ENCODE data around the gene LRCH3.
A peak's percentile ranks its signal among the peaks of the same experiment; 100 is the strongest.

The LRCH3 gene

GRCh38 chr3:197794115-197794514 lies 3.1 kb downstream of the LRCH3 start:
- H3K4me1 ChIP-seq (ENCODE audit: insufficient read depth, low read length) = peaks cover 27% of the 10 kb centered on the region
- H3K27me3 ChIP-seq (ENCODE audit: control insufficient read depth in 1 of 2, insufficient read depth in 2 of 2, low read length in 2 of 2) = no peaks in the 10 kb centered on the region
- H3K9me3 ChIP-seq (ENCODE audit: low read length) = no peaks in the 10 kb centered on the region
- H3K27ac ChIP-seq (ENCODE audit: low read depth, low read length) = no peak overlapping the region
- H3K9ac ChIP-seq (ENCODE audit: low read length) = no peak overlapping the region
- no peaks in the 10 kb centered on the region for H3K36me3 ChIP-seq (ENCODE audit: insufficient read depth, low read length)
- H3K4me3 ChIP-seq (ENCODE audit: low read depth in 1 of 2, low read length in 2 of 2) = no peak overlapping the region

- no peak overlapping the region for H3K27ac ChIP-seq (ENCODE audit: low read depth, low read length)
Measured at GRCh38 chr3:197795200-197795599, 4.1 kb downstream of the LRCH3 start.

GRCh38 chr3:197796087-197796486 lies 5.0 kb downstream of the LRCH3 start:
- Histone ChIP-seq H3K27me3 (ENCODE audit: control insufficient read depth in 1 of 2, insufficient read depth in 2 of 2, low read length in 2 of 2) (no peaks in the 10 kb centered on the region), H3K36me3 (ENCODE audit: insufficient read depth, low read length) (no peaks in the 10 kb centered on the region), H3K27ac (ENCODE audit: low read depth, low read length) (no peak overlapping the region), H3K4me1 (ENCODE audit: insufficient read depth, low read length) (peaks cover 39% of the 10 kb centered on the region), H3K9me3 (ENCODE audit: low read length) (no peaks in the 10 kb centered on the region), H3K9ac (ENCODE audit: low read length) (no peak overlapping the region), H3K4me3 (ENCODE audit: low read depth in 1 of 2, low read length in 2 of 2) (no peak overlapping the region)

More at GRCh38 chr3:197795200-197795599, 4.1 kb downstream of the LRCH3 start:
- Histone ChIP-seq H3K9me3 (ENCODE audit: low read length) (no peaks in the 10 kb centered on the region), H3K4me3 (ENCODE audit: low read depth in 1 of 2, low read length in 2 of 2) (no peak overlapping the region), H3K4me1 (ENCODE audit: insufficient read depth, low read length) (peaks cover 33% of the 10 kb centered on the region), H3K9ac (ENCODE audit: low read length) (no peak overlapping the region), H3K27me3 (ENCODE audit: control insufficient read depth in 1 of 2, insufficient read depth in 2 of 2, low read length in 2 of 2) (no peaks in the 10 kb centered on the region), H3K36me3 (ENCODE audit: insufficient read depth, low read length) (no peaks in the 10 kb centered on the region)

- Histone ChIP-seq H3K36me3 (ENCODE audit: insufficient read depth, low read length) (no peaks in the 10 kb centered on the region), H3K27ac (ENCODE audit: low read depth, low read length) (no peak overlapping the region), H3K9me3 (ENCODE audit: low read length) (no peaks in the 10 kb centered on the region), H3K4me3 (ENCODE audit: low read depth in 1 of 2, low read length in 2 of 2) (no peak overlapping the region), H3K9ac (ENCODE audit: low read length) (no peak overlapping the region), H3K4me1 (ENCODE audit: insufficient read depth, low read length) (peaks cover 40% of the 10 kb centered on the region), H3K27me3 (ENCODE audit: control insufficient read depth in 1 of 2, insufficient read depth in 2 of 2, low read length in 2 of 2) (no peaks in the 10 kb centered on the region)
Measured at GRCh38 chr3:197798863-197799262, 7.8 kb downstream of the LRCH3 start.

- H3K9me3 ChIP-seq (ENCODE audit: low read length) = no peaks in the 10 kb centered on the region
- no peak overlapping the region for H3K27ac ChIP-seq (ENCODE audit: low read depth, low read length)
- peaks cover 35% of the 10 kb centered on the region for H3K4me1 ChIP-seq (ENCODE audit: insufficient read depth, low read length)
- no peaks in the 10 kb centered on the region for H3K27me3 ChIP-seq (ENCODE audit: control insufficient read depth in 1 of 2, insufficient read depth in 2 of 2, low read length in 2 of 2)
- no peak overlapping the region for H3K9ac ChIP-seq (ENCODE audit: low read length)
- no peaks in the 10 kb centered on the region for H3K36me3 ChIP-seq (ENCODE audit: insufficient read depth, low read length)
- no peak overlapping the region for H3K4me3 ChIP-seq (ENCODE audit: low read depth in 1 of 2, low read length in 2 of 2)
Measured at GRCh38 chr3:197800379-197800778, 9.3 kb downstream of the LRCH3 start.

- peaks cover 35% of the 10 kb centered on the region for H3K4me1 ChIP-seq (ENCODE audit: insufficient read depth, low read length)
- H3K27ac ChIP-seq (ENCODE audit: low read depth, low read length) = no peak overlapping the region
- H3K9me3 ChIP-seq (ENCODE audit: low read length) = no peaks in the 10 kb centered on the region
- H3K36me3 ChIP-seq (ENCODE audit: insufficient read depth, low read length) = no peaks in the 10 kb centered on the region
- no peaks in the 10 kb centered on the region for H3K27me3 ChIP-seq (ENCODE audit: control insufficient read depth in 1 of 2, insufficient read depth in 2 of 2, low read length in 2 of 2)
- no peak overlapping the region for H3K9ac ChIP-seq (ENCODE audit: low read length)
- H3K4me3 ChIP-seq (ENCODE audit: low read depth in 1 of 2, low read length in 2 of 2) = no peak overlapping the region
Measured at GRCh38 chr3:197801891-197802778, 11.1 kb downstream of the LRCH3 start.

GRCh38 chr3:197802779-197803459 lies 11.9 kb downstream of the LRCH3 start:
- Histone ChIP-seq H3K9ac (ENCODE audit: low read length) (no peak overlapping the region), H3K27me3 (ENCODE audit: control insufficient read depth in 1 of 2, insufficient read depth in 2 of 2, low read length in 2 of 2) (no peaks in the 10 kb centered on the region), H3K36me3 (ENCODE audit: insufficient read depth, low read length) (no peaks in the 10 kb centered on the region), H3K27ac (ENCODE audit: low read depth, low read length) (no peak overlapping the region), H3K4me3 (ENCODE audit: low read depth in 1 of 2, low read length in 2 of 2) (no peak overlapping the region), H3K9me3 (ENCODE audit: low read length) (no peaks in the 10 kb centered on the region), H3K4me1 (ENCODE audit: insufficient read depth, low read length) (peaks cover 37% of the 10 kb centered on the region)

- Histone ChIP-seq H3K27ac (ENCODE audit: low read depth, low read length) (no peak overlapping the region), H3K9ac (ENCODE audit: low read length) (no peak overlapping the region), H3K9me3 (ENCODE audit: low read length) (no peaks in the 10 kb centered on the region), H3K27me3 (ENCODE audit: control insufficient read depth in 1 of 2, insufficient read depth in 2 of 2, low read length in 2 of 2) (no peaks in the 10 kb centered on the region), H3K4me3 (ENCODE audit: low read depth in 1 of 2, low read length in 2 of 2) (no peak overlapping the region), H3K36me3 (ENCODE audit: insufficient read depth, low read length) (no peaks in the 10 kb centered on the region), H3K4me1 (ENCODE audit: insufficient read depth, low read length) (peaks cover 36% of the 10 kb centered on the region)
Measured at GRCh38 chr3:197804511-197804910, 13.5 kb downstream of the LRCH3 start.

GRCh38 chr3:197807969-197808587 lies 17.0 kb downstream of the LRCH3 start:
- Histone ChIP-seq H3K9me3 (ENCODE audit: low read length) (no peaks in the 10 kb centered on the region), H3K9ac (ENCODE audit: low read length) (no peak overlapping the region), H3K36me3 (ENCODE audit: insufficient read depth, low read length) (no peaks in the 10 kb centered on the region), H3K4me1 (ENCODE audit: insufficient read depth, low read length) (peaks cover 24% of the 10 kb centered on the region), H3K4me3 (ENCODE audit: low read depth in 1 of 2, low read length in 2 of 2) (no peak overlapping the region), H3K27ac (ENCODE audit: low read depth, low read length) (peak overlapping the region; percentile 24), H3K27me3 (ENCODE audit: control insufficient read depth in 1 of 2, insufficient read depth in 2 of 2, low read length in 2 of 2) (no peaks in the 10 kb centered on the region)

- H3K4me3 ChIP-seq (ENCODE audit: low read depth in 1 of 2, low read length in 2 of 2) = peak overlapping the region in 1 of 2 donors; percentile 18
- H3K9ac ChIP-seq (ENCODE audit: low read length) = peak overlapping the region; percentile 17
- peak overlapping the region; percentile 27 for H3K27ac ChIP-seq (ENCODE audit: low read depth, low read length)
- H3K9me3 ChIP-seq (ENCODE audit: low read length) = no peaks in the 10 kb centered on the region
- H3K27me3 ChIP-seq (ENCODE audit: control insufficient read depth in 1 of 2, insufficient read depth in 2 of 2, low read length in 2 of 2) = no peaks in the 10 kb centered on the region
- H3K4me1 ChIP-seq (ENCODE audit: insufficient read depth, low read length) = peaks cover 24% of the 10 kb centered on the region
- H3K36me3 ChIP-seq (ENCODE audit: insufficient read depth, low read length) = no peaks in the 10 kb centered on the region
Measured at GRCh38 chr3:197809356-197810020, 18.4 kb downstream of the LRCH3 start.

- Histone ChIP-seq H3K9me3 (ENCODE audit: low read length) (no peaks in the 10 kb centered on the region), H3K27me3 (ENCODE audit: control insufficient read depth in 1 of 2, insufficient read depth in 2 of 2, low read length in 2 of 2) (no peaks in the 10 kb centered on the region), H3K4me3 (ENCODE audit: low read depth in 1 of 2, low read length in 2 of 2) (no peak overlapping the region), H3K9ac (ENCODE audit: low read length) (no peak overlapping the region), H3K27ac (ENCODE audit: low read depth, low read length) (no peak overlapping the region), H3K4me1 (ENCODE audit: insufficient read depth, low read length) (peaks cover 24% of the 10 kb centered on the region), H3K36me3 (ENCODE audit: insufficient read depth, low read length) (no peaks in the 10 kb centered on the region)
Measured at GRCh38 chr3:197810901-197811300, 19.8 kb downstream of the LRCH3 start.
